ENCODE measurements around the gene SH2D7. TPM values are rescaled to one million over a fixed set of nuclear protein-coding genes. Genes with fewer than 3 reads are reported as not detected.

The SH2D7 gene
- total and polyA plus RNA-seq, 12 donors, result not detected

DNA sequence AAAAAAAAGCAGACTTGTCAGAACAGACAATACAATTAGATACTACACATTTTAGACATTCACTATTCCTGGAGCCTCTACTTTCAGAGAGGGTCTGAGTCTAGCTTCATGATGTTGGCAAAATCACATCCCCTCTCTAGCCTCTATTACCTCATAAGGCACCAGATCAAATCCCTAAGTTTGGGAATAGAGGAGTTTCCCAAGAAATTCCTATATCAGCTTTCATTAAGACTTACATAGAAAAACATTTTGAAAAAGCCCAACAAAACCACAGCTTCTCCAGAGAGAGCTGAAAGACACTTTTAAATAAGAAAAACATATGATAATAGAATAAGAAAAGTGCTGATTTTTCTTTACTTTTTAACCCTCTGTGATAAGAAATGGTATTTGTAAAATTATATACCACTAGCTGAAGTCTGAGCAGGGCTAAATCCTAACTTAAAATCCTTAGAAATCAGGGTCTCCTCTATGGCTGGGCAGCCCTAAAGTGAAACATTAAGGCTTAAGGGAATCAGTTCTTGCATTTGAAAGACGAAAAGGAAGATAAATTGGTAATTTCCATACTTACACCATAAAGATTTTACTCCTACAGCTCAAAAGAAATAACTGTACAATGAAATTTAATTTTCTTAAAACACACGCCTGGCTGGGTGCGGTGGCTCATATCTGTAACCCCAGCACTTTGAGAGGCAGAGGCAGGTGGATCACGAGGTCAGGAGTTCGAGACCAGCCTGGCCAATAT is 19.1 kb upstream of the SH2D7 start:
- Histone ChIP-seq H3K36me3 (no peaks in the 10 kb centered on the region), H3K9me3 (no peaks in the 10 kb centered on the region), H3K27ac (peak overlapping the region in 8 of 10 donors; percentile 31 to 96 (median 60)), H3K4me3 (peak overlapping the region in 1 of 10 donors; percentile 13), H3K27me3 (no peaks in the 10 kb centered on the region), H3K4me1 (peaks cover 11 to 94% (median 74%) of the 10 kb centered on the region in 9 donors)
- WGBS, 2 donors, result 89 to 96% methylated on average over 5 of the region's 5 CpGs
- DNase-seq (no peak), ATAC-seq (no peak)
- TF ChIP-seq, protein P1, sequence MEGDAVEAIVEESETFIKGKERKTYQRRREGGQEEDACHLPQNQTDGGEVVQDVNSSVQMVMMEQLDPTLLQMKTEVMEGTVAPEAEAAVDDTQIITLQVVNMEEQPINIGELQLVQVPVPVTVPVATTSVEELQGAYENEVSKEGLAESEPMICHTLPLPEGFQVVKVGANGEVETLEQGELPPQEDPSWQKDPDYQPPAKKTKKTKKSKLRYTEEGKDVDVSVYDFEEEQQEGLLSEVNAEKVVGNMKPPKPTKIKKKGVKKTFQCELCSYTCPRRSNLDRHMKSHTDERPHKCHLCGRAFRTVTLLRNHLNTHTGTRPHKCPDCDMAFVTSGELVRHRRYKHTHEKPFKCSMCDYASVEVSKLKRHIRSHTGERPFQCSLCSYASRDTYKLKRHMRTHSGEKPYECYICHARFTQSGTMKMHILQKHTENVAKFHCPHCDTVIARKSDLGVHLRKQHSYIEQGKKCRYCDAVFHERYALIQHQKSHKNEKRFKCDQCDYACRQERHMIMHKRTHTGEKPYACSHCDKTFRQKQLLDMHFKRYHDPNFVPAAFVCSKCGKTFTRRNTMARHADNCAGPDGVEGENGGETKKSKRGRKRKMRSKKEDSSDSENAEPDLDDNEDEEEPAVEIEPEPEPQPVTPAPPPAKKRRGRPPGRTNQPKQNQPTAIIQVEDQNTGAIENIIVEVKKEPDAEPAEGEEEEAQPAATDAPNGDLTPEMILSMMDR (IDR thresholded peaks at IDR 0.05), result no peak
- intact Hi-C loops (cut with DNase I), result loop anchor here in 4 of 10 donors (5.0 to 10.0 kb wide), 4 partner anchors 36 to 68 kb away; no protein-coding TSS in a partner anchor

DNA sequence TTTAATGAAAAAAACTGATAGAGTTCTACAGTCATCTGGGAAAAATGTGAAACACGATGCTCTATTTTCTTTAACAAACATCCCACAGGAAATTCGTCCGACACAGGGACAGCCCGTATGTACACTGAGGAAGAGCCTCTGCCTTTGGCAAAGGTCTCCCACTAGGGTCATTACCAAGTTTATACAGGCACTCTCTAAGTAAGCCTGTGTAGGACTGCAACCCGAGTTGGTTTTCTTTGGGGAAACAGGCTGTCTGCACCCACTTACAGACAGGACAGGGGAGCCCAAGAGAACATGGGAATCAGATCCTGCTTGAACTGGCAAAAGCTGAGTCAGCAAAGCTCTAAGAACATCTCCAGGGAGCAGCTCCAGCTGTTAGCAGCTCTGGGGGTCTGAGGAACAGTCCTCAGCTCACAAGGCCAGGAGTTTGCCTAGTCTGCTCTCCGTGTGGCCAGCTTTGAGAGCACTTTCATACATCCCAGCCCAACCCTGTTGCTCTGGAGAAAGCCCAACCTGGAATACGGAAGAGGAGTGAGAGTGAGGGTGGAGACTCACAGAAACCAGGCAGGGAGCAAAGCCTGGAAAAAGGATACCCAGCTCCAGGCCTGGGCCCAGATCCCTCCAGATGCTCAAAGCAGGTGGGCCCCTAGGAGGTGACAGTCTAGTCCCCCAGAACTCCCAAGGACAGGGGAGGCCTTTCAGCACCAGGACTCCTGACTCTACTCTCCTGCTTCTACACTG is 16.7 kb upstream of the SH2D7 start:
- DNase-seq (no peak), ATAC-seq (peak; percentile 57 to 84 (median 74))
- WGBS, 2 donors, result 22 to 24% methylated on average over 7 of the region's 7 CpGs
- Histone ChIP-seq H3K36me3 (no peaks in the 10 kb centered on the region), H3K9me3 (no peaks in the 10 kb centered on the region), H3K4me3 (peak overlapping the region in 9 of 10 donors; percentile 75 to 97 (median 86)), H3K27me3 (no peaks in the 10 kb centered on the region), H3K4me1 (peaks cover 7 to 72% (median 50%) of the 10 kb centered on the region in 9 donors), H3K27ac (peak overlapping the region; percentile 58 to 96 (median 88))
- intact Hi-C loops (cut with DNase I), result loop anchor here in 5 of 10 donors (1.0 to 10.0 kb wide), 7 partner anchors 11 to 71 kb away; no protein-coding TSS in a partner anchor
- TF ChIP-seq, protein P1 (IDR thresholded peaks at IDR 0.05), result no peak

DNA sequence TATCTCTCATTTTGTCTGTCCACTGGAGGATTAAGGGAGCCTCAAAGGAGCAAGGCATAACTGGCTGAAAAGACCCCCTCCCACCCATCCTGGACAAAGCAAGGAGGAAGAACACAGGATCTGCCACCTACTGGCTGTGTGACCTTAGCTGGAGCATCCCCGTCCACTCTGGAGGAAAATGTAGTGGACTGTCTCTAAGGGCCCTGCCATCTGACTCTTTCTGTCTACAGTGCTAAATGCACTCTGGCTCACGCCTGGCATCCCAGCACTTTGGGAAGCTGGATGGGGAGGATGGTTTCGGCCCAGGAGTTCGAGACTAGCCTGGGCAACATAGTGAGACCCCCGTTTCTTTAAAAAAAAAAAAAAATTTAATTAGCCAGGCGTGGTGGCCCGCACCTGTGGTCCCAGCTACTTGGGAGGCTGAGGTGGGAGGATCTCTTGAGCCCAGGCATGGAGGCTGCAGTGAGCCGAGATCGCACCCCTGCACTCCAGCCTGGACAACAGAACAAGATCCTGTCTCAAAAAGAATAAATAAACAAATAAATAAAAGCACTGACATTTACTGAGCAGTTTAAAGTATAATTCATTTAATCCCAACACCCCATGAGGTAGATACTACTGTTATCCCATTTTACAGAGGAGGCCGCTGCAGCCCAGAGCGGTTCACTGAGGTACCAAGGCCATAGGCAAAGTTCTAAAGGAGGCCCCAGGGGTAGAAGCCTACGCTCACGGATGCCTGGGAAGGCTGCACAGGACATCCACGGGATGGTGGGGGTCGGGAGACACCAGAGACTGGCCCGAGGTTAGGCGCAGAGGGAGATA is 15.9 kb upstream of the SH2D7 start:
- 51 to 60% methylated on average over 17 of the region's 17 CpGs for WGBS, 2 donors
- Histone ChIP-seq H3K4me1 (peaks cover 7 to 64% (median 43%) of the 10 kb centered on the region in 9 donors), H3K36me3 (no peaks in the 10 kb centered on the region), H3K27ac (peak overlapping the region; percentile 59 to 96 (median 88)), H3K9me3 (no peaks in the 10 kb centered on the region), H3K27me3 (no peaks in the 10 kb centered on the region), H3K4me3 (peak overlapping the region; percentile 54 to 97 (median 83))
- TF ChIP-seq, protein P1 (IDR thresholded peaks at IDR 0.05), result peak in 4 of 9 donors; percentile 18 to 30 (median 26)
- intact Hi-C loops (cut with DNase I), result loop anchor here in 5 of 10 donors (2.0 to 10.0 kb wide), 6 partner anchors 28 to 72 kb away; no protein-coding TSS in a partner anchor
- DNase-seq (no peak), ATAC-seq (peak; percentile 1 to 54 (median 32))

Measured in heart right ventricle (tissue), 16 donors.